Fibroblast of lung (primary cell): ENCODE results near the gene ZNF831. TPM values are rescaled to one million over a fixed set of nuclear protein-coding genes. Genes with fewer than 3 reads are reported as not detected.

Experiments used
- DNase-seq, 2 donors: peaks; one replicate each; pipeline versions ENCODE4 v3.0.0 to v3.0.0-alpha.2; 2010; ENCODE audit warnings: low read depth in 2 of 2
- H2AFZ ChIP-seq: 2 replicates; pipeline ENCODE4 v1.5.1; 2012; ENCODE audit warnings: low read length, control low read depth, inconsistent platforms
- H3K27ac ChIP-seq: 2 replicates; pipeline ENCODE4 v1.5.1; 2011; ENCODE audit warnings: low read length, control low read depth; ENCODE audit not compliant: insufficient read depth
- H3K27me3 ChIP-seq: 2 replicates; pipeline ENCODE4 v1.5.1; 2011; ENCODE audit warnings: mild to moderate bottlenecking, low read length; ENCODE audit not compliant: control insufficient read depth, insufficient read depth
- H3K36me3 ChIP-seq: 2 replicates; pipeline ENCODE4 v1.5.1; 2011; ENCODE audit warnings: low read length; ENCODE audit not compliant: control insufficient read depth, insufficient read depth
- H3K4me1 ChIP-seq: 2 replicates; pipeline ENCODE4 v1.5.1; 2011; ENCODE audit warnings: low read length; ENCODE audit not compliant: control insufficient read depth, insufficient read depth; ENCODE audit errors: extremely low read depth
- H3K4me2 ChIP-seq: 2 replicates; pipeline ENCODE4 v1.5.1; 2011; ENCODE audit warnings: low read length, control low read depth; ENCODE audit not compliant: insufficient read depth; ENCODE audit errors: extremely low read depth
- H3K4me3 ChIP-seq, 4 experiments: fragments of 200-600 bp in 1 of 4; sonication (generic) in 1 of 4; replicated peaks in 1 of 4; 2 replicates each; pipeline ENCODE4 v1.5.1; 2011 to 2016; ENCODE audit warnings: low read length in 4 of 4, low read depth in 3 of 4, mild to moderate bottlenecking in 3 of 4, control low read depth in 2 of 4, inconsistent platforms in 1 of 4, mixed read lengths in 1 of 4; ENCODE audit not compliant: insufficient read depth in 1 of 4; ENCODE audit errors: control extremely low read depth in 1 of 4
- H3K79me2 ChIP-seq: 2 replicates; pipeline ENCODE4 v1.5.1; 2012; ENCODE audit warnings: mild to moderate bottlenecking, low read length, inconsistent platforms; ENCODE audit not compliant: control insufficient read depth, insufficient read depth
- H3K9ac ChIP-seq: 2 replicates; pipeline ENCODE4 v1.5.1; 2011; ENCODE audit warnings: mild to moderate bottlenecking, low read length, control low read depth; ENCODE audit not compliant: insufficient read depth
- H3K9me3 ChIP-seq: 2 replicates; pipeline ENCODE4 v1.5.1; 2012; ENCODE audit warnings: low read depth, low read length; ENCODE audit not compliant: control insufficient read depth, insufficient read depth
- H4K20me1 ChIP-seq: 2 replicates; pipeline ENCODE4 v1.5.1; 2011; ENCODE audit warnings: low read length; ENCODE audit not compliant: control insufficient read depth, insufficient read depth; ENCODE audit errors: extremely low read depth
- EZH2 ChIP-seq: IDR thresholded peaks from 2 replicates; pipeline ENCODE4 v1.5.1; 2012; ENCODE audit warnings: low read length, control low read depth, mild to moderate bottlenecking; ENCODE audit errors: missing control alignments
- polyA plus RNA-seq, 2 donors: library from polyadenylated mRNA; depleted of rRNA in 1 of 2; stranded (reverse) in 1 of 2; unstranded in 1 of 2; fragments of >200 nt; gene quantifications; 2 replicates each; pipeline ENCODE4 v1.2.1, GENCODE V29; 2011 to 2012; ENCODE audit warnings: missing spikeins in 1 of 2
- total RNA-seq: library from RNA; depleted of rRNA; stranded (reverse); fragments of >200 nt; gene quantifications from 2 replicates; pipeline ENCODE4 v1.2.1, GENCODE V29; 2014
- TF ChIP-seq, protein P1 (sequence below), 2 donors: IDR thresholded peaks in 1 of 2; conservative IDR thresholded peaks in 1 of 2; 1 replicate in 1 of 2; 2 replicates in 1 of 2; pipeline ENCODE4 v1.5.1; 2011 to 2012; ENCODE audit warnings: low read length in 2 of 2, control low read depth in 1 of 2, inconsistent platforms in 1 of 2, low read depth in 1 of 2, mild to moderate bottlenecking in 1 of 2

ZNF831 gene
- total and polyA plus RNA-seq, 2 donors (not counting 1 experiment from before 2014, with no cell fraction given), result not detected

DNA sequence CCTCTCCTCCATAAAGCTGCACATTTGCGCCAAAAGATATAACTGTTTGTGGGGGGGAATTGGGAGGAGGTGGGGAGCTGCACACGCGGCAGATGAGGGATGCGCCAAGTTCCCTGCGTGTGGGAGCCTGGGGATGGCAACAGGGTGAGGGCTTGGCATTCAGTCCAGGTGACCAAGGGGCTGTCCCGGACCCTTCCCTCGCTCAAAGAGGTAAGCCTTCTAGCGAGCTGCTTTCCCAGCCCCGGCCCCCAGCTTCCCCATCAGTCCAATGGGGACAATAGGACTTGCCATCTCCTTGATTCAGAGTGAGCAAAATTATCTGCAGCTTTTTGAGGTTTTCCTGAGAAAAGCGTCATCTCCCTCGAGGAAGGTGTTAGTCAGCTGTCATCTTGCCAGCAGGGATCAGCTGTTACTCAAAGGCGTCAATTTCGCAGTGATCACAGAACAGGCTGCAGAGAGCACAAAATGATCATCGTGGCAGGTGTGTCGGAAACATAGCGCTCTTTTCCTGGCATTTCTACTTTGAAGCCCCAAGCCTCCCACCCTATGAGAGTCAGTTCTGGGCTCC lies 21.3 kb downstream of the ZNF831 start:
- no peak overlapping the region for H3K9ac ChIP-seq
- no peaks in the 10 kb centered on the region for H3K4me1 ChIP-seq
- no peaks in the 10 kb centered on the region for H4K20me1 ChIP-seq
- no peak overlapping the region for H3K4me3 ChIP-seq
- H3K9me3 ChIP-seq, result no peaks in the 10 kb centered on the region
- no peaks in the 10 kb centered on the region for H3K36me3 ChIP-seq
- DNase-seq, result no peak
- no peak overlapping the region for H2AFZ ChIP-seq
- H3K79me2 ChIP-seq, result no peaks in the 10 kb centered on the region
- TF ChIP-seq EZH2, result no peak
- TF ChIP-seq, protein P1, sequence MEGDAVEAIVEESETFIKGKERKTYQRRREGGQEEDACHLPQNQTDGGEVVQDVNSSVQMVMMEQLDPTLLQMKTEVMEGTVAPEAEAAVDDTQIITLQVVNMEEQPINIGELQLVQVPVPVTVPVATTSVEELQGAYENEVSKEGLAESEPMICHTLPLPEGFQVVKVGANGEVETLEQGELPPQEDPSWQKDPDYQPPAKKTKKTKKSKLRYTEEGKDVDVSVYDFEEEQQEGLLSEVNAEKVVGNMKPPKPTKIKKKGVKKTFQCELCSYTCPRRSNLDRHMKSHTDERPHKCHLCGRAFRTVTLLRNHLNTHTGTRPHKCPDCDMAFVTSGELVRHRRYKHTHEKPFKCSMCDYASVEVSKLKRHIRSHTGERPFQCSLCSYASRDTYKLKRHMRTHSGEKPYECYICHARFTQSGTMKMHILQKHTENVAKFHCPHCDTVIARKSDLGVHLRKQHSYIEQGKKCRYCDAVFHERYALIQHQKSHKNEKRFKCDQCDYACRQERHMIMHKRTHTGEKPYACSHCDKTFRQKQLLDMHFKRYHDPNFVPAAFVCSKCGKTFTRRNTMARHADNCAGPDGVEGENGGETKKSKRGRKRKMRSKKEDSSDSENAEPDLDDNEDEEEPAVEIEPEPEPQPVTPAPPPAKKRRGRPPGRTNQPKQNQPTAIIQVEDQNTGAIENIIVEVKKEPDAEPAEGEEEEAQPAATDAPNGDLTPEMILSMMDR (conservative IDR thresholded peaks at IDR 0.05 in 1 of 2, IDR thresholded peaks at IDR 0.05 in 1 of 2; ENCODE audit: low read depth in 1 of 2, low read length in 2 of 2), result no peak
- H3K27ac ChIP-seq, result no peak overlapping the region
- no peaks in the 10 kb centered on the region for H3K27me3 ChIP-seq
- H3K4me2 ChIP-seq, result no peak overlapping the region

DNA sequence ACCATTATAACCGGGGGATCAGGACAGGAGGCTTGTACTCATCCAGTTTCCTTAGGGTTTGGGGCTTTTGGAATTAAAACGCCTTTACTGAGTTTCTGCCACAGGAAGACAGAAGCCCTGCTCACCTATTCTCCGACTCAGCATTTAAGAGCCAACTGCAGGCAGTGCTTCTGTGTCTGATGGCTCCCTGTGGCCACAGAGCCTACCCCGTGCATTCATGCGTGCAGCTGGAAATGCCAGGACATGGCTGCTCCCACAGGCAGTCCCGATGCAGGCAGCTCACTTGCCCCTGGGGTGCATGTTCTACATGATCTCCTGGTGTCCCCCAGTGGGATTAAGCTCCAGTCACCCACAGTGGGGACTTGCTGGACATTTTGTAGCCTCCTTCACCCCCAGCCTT lies 22.2 kb downstream of the ZNF831 start:
- no peaks in the 10 kb centered on the region for H3K79me2 ChIP-seq
- no peak overlapping the region for H3K9ac ChIP-seq
- no peak overlapping the region for H3K4me2 ChIP-seq
- H3K4me1 ChIP-seq, result no peaks in the 10 kb centered on the region
- H4K20me1 ChIP-seq, result no peaks in the 10 kb centered on the region
- H3K27me3 ChIP-seq, result no peaks in the 10 kb centered on the region
- H3K27ac ChIP-seq, result no peak overlapping the region
- H3K4me3 ChIP-seq, result no peak overlapping the region
- no peaks in the 10 kb centered on the region for H3K36me3 ChIP-seq
- TF ChIP-seq, protein P1 (conservative IDR thresholded peaks at IDR 0.05 in 1 of 2, IDR thresholded peaks at IDR 0.05 in 1 of 2; ENCODE audit: low read depth in 1 of 2, low read length in 2 of 2), result no peak
- TF ChIP-seq EZH2, result no peak
- DNase-seq, result no peak
- no peak overlapping the region for H2AFZ ChIP-seq
- H3K9me3 ChIP-seq, result no peaks in the 10 kb centered on the region

DNA sequence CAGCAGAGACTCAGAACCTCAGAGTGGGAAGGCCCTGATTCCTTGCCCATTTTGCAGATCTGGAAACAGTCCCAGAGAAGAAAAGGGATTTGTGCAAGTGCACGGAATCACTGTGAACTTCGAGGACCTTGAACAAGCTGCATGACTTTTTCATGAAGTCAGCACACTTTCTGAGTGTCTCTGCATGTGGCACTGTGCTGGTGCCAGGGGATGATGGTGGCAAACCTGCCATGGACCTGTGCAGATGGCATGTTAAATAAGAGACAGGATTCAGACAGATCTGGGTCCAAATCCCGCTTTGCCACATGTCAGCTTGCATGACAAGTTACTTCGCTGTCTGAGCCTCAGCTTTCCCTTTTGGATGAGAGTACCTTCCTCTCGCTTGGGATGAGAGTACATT lies 26.8 kb downstream of the ZNF831 start:
- Histone ChIP-seq H2AFZ (no peak overlapping the region), H3K9me3 (no peaks in the 10 kb centered on the region), H3K4me1 (no peaks in the 10 kb centered on the region), H3K9ac (no peak overlapping the region), H3K79me2 (no peaks in the 10 kb centered on the region), H3K27me3 (no peaks in the 10 kb centered on the region), H3K27ac (no peak overlapping the region), H4K20me1 (no peaks in the 10 kb centered on the region), H3K4me3 (no peak overlapping the region), H3K4me2 (no peak overlapping the region), H3K36me3 (no peaks in the 10 kb centered on the region)
- no peak for TF ChIP-seq EZH2
- TF ChIP-seq, protein P1 (conservative IDR thresholded peaks at IDR 0.05 in 1 of 2, IDR thresholded peaks at IDR 0.05 in 1 of 2; ENCODE audit: low read depth in 1 of 2, low read length in 2 of 2), result no peak
- no peak for DNase-seq
